NCI-H446 (cell line): ENCODE measurements around the gene FAM118B.

Source experiments
- DNase-seq, 2 experiments: peaks; one replicate each; lab custom pipeline; 2025; lab: John Stamatoyannopoulos, UW

The FAM118B gene

DNA sequence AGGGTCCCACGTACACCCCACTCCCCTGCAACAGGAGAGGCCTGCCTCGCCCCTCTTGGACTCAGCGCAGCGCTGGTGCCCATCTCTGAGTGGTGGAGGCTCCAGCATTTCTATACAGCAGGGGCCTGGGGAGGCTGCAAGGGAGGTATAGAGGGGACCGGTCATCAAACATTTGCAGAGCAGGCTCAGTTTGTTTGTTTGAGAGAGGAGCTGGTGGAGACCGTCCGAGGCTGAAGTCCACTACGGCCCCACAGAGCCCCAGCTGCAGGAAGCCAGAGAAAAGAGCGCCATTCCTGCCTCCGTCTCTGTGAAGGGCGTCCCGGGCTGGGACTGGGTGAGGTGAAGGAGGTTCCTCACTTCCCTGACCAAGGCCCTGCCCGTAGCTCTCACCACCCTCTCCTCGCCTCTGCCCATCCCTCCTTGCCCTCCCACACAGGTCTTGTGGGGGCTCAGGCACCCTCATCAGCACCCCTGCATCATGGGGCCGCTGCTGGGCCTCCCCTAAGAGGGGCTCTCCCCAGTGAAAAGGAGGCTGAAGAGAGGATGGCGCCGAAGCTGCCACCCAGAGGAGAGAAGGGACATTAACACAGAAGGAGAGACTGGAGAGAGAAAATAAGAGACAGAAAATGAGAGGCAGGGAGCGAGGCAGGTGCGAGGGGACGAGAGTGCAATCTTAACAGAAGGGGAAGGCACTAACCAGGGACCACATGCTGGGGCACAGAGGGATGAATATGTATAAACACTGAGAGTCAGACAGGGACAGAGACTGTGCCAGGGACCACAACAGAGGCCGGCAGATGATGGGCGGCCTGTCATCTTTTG is 24.7 kb upstream of the FAM118B start:
- peak in 1 of 2 experiments; percentile 72 for DNase-seq

GRCh38 chr11:126188332-126189108 is 23.1 kb upstream of the FAM118B start:
- DNase-seq: no peak

GRCh38 chr11:126189109-126189929 is 22.3 kb upstream of the FAM118B start:
- DNase-seq: no peak

DNA sequence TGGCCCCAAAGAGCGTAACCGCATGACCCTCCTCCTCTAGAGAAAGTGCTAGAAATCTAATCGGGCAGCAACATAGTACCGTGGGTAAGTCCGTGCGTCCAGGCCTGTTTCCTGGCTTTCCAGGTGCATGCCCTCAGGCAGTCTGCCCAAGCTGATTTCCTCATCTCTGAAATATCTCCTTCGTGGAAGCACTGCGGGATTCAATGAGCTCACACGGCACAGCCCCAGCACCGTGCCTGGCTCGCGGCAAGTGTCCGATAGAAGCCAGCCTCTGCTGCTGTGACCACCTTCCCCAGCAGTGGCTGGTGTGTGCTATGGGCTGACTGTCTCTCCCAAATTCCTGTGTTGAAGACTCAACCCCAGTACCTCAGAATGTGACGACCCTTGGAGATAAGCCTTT is 20.8 kb upstream of the FAM118B start:
- no peak for DNase-seq

DNA sequence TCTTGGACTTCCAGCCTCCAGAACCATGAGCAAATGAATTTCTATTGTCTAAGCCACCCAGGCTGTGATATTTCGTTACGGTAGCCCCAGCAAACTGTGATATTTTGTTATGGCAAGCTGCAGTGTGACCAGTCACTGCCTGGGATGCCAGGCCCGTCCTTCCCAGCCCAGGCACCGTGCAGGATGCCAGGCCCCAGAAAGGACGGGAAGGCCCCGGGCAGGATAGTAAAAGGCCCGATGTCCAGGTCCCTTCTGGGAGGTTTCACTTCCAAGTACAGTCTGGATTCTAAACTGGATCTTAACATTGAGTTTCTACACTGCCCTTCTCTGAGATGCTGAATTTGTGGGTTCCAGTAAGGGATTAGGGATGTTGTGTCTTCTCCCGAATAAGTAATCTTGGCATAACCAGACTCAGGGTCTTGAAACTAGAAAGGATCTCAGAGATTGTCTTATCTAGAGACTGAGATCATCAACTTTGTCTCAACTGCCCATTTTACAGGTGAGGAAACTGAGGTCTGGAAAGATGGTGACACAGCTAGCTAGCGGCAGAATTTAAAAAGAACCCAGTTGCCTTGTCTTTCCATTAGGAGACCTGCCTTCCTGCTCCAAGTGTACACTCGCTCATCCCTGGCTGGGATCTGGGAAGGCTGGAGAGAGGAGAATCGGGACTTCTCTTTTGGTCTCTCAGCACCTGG is 20.1 kb upstream of the FAM118B start:
- DNase-seq: no peak

- DNase-seq: no peak
Measured at GRCh38 chr11:126192361-126192760, 19.2 kb upstream of the FAM118B start.

DNA sequence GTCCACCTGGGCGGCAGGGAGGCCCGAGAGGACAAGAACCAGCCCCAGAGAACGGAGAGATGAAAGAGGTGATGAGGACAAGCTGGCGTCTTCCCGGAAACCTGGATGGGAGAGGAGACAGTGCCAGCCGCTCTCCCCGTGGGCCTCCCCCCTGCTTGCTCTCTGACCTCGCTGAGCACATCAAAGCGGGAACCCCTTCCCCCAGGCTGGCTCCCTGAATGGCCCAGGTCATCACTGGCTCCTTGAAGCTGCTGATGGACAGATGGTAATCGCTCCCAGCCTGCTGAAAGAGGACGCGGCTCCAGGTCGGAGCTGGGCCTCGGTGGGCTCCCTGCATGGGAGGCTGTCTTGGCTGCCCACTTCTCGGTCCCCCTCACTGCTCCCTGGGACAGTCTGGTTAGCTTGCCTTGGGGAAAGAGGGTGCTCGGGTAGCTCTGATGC is 18.5 kb upstream of the FAM118B start:
- DNase-seq: no peak

DNA sequence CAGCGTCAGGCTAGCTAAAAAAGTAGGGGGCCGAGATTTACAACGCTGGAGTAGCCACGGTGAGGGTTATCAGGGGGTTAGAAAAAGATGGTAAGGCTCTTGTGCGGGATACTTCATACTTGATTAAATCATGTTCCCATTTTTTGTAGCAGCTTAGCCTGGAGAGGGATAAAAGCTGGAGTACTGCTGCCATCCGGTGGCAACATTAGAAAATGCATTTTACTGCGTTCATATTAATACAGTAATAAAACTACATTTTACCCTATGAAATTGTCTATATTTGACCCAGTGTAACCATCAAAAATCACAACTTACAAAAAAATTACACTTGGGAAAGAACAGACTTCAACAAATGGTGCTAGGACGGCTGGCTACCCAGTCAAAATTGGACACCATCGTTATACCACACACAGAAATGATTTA is 17.4 kb upstream of the FAM118B start:
- DNase-seq: peak; percentile 38 to 75

DNA sequence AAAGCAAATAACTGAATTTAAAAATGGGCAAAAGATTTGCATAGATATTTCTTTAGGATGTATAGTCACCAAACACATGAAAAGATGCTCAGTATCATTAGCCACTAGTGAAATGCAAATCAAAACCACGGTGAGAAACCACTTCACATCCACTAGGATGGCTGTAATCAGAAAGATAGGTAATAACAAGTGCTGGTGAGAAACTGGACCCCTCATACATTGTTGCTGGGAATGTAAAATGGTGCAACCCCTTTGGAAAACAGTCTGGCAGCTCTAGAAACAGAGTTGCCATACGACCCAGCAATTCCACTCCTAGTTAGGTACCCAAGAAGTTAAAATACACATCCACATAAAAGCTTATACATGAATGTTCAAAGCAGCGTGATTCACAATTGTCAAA is 16.5 kb upstream of the FAM118B start:
- no peak for DNase-seq

DNA sequence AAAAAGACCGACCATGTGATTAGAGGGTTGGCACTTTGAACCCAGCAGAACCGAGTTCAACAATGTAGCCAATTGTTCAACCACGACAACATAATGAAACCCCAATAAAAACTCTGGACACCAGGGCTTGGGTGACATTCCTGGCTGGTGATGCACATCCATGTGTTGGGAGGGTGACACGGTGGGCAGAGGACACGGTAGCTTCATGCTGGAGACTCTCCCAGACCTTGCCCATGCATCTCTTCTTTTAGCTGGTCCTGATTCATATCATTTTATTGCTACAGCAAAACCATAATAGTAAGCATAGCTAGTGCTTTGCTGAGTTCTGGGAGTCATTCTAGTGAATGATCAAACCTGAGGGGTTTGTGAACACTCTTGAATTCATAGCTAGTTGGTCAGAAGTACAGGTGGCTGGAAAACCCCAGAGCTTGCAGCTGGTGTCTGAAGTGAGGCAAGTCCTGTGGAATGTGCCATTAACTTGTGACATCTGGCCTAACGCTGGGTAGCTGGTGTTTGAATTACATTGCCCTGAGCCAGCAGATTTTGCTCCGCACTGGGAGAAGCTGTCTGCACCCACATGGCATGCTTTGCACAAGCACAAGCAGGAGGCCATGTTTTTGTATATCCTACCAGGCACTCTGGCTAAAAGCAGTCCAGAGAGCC is 14.2 kb upstream of the FAM118B start:
- DNase-seq: no peak

DNA sequence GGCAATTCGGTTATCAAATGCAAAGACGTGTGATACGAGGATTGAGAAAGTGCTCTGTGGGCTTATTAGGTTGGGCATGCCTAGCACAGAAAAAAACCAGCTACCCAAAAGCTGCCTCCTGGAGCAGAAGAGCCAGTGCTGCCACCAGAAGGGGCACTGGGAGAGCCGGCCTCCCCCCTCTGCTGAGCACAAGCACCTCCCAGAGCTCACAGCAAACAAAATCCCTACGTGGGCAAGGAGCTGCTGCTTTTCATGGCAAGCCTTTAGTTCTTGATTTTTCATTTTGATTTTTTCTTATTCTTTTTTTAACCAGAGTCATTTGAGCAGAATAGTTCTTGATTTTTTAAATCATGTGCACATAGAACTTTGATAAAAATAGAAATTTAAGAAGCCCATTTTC is 12.9 kb upstream of the FAM118B start:
- DNase-seq: no peak

DNA sequence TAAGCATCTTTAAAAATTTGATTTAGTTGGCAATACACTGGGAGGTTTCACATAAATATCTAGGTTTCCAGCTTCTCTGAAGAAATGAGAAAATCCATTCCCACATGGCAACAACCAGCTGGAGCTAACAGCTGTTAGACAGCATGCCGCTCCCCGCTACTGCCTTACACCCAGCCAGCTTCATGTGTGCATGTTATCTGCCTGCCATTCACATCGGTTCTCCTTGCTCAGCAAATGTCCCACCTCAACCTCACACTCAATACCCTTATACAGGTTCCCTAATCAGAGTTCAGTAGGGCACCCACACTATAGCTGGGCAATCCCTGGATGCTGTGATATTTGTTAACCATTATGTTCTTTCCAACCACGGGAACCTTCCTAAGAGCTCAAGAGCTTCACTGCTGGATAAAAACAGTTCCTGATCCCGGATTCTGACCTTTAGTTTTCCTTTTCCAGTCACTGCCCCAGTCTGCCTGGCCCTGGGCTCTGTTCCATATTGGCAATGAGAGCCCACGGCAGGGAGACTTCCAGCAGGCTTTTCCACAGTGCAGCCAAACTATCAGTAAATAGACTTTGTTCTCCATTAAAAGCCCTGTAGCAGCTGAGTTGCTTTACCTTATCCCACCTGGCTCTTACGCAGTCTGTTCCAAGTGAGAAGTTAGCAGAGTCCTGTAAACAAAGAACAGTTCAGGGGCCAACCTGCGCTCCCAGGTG is 8.8 kb upstream of the FAM118B start:
- no peak for DNase-seq

GRCh38 chr11:126205359-126205758 is 6.2 kb upstream of the FAM118B start:
- no peak for DNase-seq

DNA sequence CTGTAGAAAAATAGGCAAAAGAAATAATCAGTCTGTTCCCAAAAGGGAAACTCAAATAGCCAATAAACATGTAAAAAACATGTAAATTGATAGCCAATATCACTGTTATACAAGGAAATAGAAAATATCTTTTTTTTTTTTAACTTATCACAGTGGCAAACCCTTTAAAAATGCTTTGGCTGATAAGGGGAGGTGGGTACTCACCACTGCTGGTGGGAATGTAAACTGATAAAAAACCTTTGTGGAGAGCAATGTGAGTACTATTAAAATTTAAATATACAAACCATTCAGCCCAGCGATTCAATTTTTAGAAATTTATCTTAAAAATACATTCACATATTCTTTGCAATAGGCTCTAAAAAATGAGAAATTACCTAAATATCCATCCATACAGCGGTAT is 3.7 kb upstream of the FAM118B start:
- DNase-seq: no peak

GRCh38 chr11:126210871-126211235 is 729 bp upstream of the FAM118B start:
- no peak for DNase-seq

- no peak for DNase-seq
Measured at GRCh38 chr11:126212089-126212660, 593 bp downstream of the FAM118B start.

DNA sequence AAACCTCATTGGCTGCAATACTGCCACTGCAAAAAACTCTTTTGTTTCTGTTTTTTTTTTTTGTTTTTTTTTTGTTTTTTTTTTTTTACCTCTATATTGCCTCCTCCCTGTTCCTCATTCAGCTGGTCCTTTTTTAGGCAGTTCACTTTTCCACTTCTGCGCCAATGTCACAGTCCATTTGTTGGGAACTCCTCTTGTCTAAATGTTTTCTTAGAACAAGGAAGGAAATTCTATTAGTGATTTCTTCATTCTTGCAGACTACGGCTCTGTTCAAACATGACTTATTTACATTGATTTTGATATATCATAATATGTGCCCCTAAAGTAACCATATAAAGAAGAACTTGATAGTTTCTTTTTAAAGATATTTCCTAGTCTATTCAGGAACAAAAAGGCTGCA is 2.9 kb downstream of the FAM118B start:
- DNase-seq: no peak

GRCh38 chr11:126214841-126215240 is 3.3 kb downstream of the FAM118B start:
- DNase-seq: no peak

DNA sequence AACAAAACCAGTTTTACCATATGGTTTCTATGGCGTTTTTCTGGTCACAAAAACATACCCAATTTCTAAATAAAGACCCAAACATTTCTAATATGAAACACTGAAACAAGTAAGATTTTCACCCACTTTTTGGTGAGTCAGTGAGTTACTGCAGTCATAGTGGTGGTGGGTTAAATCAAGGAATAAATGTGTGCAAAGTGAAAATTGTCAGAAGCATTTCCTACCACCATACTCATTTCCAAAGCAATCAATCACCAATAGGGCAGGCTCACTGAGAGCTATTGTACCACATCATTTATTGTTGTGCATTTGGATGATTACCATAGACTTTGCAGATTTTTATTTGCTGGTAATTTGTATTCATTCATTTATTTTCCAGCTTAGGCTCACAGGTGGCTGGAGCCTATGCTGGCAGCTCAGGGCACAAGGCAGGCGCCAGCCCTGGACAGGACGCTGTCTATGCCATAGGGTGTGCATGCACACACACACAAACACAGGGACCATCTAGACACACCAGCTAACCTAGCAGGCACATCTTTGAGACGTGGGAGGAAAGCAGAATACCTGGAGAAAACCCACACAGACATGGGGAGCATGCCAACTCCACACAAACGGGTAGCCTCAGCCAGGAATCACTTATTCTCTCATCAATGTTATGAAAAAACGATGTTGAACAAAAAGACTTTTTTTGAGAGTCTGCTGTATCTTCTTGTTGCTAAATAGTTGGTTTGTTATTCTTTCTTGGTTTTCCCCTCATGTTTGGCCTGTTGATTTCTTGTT is 5.1 kb downstream of the FAM118B start:
- DNase-seq: no peak
